ACHN (cell line): ENCODE results near the gene CAP1.
"Not testable (repeated sequence)": the region's sequence is repeated elsewhere in the genome, so short reads cannot be mapped to it uniquely, and the experiment has no call there.

Source experiments
- DNase-seq: peaks from one replicate; pipeline ENCODE4 v3.0.0-alpha.2; 2015
- in situ Hi-C: cut with HindIII; loops from 2 replicates; pipeline ENCODE4 v1.10.0; 2017; ENCODE audit warnings: low sequenced_read_pairs, low pct_ligation_motif_present, low pct_unique_long_range_greater_than_20kb

Gene CAP1

DNA sequence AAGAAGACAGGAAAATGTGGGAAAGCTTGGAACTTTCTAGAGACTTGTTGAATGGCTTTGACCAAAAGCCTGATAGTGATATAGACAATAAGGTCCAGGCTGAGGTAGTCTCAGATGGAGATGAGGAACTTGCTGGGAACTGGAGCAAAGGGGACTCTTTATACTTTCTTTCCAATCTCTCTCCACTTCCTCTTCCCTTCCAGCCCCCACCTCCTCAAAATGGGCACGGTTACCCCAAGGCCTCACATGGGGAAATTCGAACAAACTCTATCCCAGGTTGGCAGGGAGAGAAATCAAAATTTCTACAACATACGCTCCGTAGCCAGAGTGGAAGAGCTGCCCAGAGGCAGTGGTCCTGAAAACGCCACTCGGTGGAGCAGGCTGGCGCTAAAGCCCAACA, 41.3 kb downstream of the CAP1 start:
- in situ Hi-C loops: no loop called here
- no peak for DNase-seq

DNA sequence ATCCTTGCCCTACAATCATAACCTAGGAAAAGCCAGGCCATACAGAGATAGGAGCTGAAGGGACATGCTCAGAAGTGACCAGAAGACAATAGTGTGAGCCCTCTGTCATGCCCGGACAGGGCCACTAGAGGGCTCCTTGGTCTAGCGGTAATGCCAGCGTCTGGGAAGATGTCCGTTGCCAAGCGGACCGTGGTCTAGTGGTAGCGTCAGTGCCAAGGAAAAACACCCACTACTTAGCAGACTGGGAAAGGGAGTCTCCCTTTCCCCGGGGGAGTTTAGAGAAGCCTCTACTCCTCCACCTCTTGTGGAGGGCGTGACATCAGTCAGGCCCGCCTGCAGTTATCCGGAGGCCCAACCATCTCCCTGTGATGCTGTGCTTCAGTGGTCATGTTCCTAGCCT, 44.2 kb downstream of the CAP1 start:
- in situ Hi-C loops: not testable (repeated sequence)
- DNase-seq: peak; percentile 67

DNA sequence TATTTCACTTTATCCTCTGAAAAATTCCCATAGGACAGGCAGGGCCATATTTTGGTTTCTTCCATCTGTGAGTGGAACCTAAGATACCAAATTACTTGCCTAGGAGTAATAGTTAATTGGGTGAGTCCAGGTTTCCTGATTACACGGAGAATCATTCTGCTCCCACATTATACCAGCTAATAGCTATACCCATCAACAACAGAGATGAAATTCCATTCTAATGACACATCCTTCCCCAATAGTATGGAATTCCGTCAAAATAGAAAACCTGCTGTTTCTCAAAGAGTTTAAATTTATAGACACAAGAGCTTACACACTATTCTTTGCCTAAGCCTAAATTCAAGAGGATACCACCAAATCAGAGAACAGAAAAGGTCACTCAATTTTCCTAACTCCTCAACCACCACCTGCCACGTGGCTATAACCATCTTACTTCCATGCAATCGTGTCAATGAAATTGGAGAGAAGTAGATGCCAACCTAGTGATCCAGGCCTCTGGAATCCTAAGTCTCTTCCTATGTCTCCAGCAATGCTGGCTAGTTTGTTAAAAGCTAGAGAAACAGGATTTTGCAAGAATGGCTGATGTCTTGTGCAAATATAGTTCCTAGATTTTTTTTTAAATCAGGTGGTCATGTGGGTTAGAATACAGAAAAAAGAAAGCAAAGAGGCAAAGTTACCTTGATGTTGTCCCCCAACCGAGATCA, 50.3 kb downstream of the CAP1 start:
- in situ Hi-C loops: no loop called here
- DNase-seq: no peak

DNA sequence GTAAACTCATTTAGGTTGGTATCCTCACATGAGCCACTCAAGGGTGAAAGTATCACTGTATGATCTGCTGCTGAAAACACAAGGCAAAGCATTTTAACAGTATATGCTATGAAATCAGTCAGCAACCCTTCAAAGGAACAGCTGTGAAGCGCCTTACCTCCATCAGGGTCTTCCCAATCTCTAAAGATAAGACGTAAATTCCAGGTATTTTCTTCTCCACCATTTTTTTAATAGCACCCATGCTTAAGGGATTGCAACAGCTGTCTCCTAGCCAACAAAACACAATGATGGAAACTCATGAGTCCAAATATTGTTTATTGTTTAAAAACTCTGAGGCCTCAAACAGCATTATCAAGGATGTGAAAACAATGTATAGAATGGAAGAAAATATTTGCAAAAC, 51.7 kb downstream of the CAP1 start:
- in situ Hi-C loops: no loop called here
- DNase-seq: no peak

DNA sequence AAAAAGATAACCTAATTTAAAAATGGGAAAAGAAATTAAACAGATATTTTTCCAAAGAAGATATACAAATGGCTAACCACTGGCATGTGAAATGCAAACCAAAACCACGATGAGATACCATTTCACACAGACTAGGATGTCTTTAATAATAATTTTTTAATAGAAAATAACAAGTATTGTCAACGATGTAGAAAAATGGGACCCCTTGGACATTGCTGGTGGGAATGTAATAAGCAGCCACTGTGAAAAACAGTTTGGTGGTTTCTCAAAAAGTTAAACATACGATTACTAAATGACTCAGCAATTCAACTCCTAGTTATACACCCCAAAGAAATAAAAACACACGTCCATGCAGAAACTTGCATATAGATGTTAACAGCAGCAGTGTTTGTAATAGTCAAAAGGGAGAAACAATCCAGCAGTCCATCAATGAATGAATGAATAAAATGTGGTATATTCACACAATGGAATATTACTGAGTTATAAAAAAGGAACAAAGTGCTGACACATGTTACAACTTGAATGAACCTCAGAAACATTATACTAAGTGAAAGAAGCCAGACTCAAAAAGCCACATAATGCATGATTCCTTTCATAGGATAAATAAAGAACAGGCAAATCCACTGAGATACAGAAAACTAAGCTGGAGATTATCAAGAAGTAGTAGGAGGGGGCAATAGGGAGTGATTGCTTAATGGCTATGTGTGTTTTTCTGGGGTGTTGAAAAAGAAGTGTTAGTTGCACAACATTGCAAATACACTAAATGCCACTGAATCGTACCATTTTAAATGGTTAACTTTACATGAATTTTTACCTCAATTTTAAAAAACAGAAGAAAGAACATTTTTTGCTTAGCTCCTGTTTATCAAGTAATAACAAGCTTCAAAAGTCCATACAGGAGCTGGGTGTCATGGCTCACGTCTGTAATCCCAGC, 52.4 kb downstream of the CAP1 start:
- DNase-seq: no peak
- in situ Hi-C loops: no loop called here

DNA sequence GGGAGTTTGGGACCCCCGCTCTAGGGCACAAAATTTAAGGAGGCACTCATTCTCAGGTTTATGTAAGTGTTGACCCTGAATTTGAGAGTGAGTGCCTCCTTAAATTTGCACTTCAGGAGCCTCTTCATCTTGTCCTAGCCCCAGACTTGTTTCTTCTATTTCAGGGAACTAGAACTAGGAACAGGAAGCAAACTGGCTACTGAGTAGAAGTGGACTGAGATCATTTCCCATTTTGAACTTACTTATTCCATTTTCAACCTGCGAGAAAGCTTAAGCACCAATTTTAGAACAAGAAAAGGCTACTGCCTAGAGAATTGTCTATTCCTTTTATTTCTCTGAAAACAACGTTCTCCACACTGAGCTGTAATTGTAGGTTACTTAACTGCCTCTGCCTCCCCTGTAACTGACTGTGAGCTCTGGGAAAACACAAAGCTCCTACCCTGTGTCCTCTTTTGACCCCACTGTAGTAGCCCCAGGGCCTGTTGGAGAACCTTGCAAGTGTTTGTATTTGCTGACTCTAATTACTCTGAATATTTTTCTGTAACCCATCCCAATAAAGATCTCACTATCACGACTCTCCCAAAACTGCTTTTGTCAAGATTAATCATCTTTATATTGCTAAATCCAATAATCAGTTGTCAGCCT, 54.1 kb downstream of the CAP1 start:
- in situ Hi-C loops: no loop called here
- no peak for DNase-seq

DNA sequence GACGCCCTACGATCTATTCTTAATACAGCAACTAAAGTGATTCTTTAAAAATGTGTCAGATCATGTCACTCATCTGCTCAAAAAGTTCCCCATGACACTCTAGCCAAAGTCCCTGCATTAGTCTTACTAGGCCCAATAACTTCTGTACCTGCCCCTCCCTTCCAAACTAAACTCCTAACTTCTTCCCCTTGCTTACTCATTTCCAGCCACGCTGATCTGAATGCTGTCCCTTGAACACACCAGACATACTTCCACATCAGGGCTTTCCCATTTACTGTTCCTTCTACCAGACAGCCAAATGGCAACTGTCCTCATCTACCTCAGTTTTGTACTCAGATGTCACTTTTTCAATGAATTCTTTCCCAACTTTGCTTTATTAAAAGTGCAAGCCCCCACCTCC, 55.3 kb downstream of the CAP1 start:
- in situ Hi-C loops: no loop called here
- no peak for DNase-seq

DNA sequence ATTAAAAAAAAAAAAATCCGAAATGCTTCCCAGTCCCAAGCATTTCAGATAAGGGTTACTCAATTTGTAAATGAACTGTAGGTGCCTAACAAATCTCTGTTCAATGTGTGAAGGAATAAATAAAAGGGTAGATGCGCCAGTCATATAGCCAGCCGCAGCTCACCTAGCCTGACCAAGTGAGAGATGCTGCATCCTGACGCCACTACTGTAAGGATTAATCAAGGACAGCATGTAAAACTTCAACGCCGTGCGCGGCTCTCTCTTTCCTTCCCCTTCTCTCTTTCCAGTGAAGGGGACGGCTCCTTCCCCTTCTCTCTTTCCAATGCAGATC, 56.1 kb downstream of the CAP1 start:
- in situ Hi-C loops: no loop called here
- no peak for DNase-seq

DNA sequence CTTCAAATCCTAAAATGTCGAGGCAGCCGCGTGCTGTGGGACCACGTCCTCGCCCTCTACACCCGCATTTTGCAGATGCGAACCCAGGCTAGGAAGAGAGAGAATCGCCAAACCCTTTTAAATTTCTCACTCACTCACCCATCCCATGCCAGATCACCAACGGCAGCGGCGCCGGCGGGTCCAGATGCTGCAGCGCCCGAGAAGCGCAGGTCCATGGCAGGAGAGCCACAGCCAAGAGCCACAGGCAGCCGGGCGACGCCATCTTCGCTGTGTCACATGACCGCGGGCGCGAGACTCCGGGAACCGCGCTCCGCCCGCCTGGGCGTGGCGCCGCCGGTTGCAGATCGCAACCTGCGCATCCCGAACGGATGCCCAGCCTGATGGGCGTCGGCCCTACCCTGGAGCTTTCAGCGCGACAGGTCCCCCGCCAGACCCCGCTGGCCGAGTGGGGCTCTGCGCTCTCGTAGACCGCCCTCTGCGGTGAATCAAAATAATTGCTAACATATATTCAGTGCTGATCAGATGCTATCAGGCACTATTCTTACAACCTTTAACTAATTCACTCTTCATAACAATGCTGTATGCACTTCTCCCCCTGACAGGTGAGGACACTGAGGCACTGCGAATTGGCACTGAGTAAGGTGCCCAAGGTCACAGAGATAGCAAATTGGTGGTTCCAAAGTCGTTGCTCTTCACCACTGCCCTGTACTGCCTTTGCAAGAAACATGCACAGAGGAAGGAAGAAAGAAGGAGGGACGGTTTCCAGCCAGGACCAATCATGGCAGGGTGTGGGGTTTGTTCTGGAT, 56.7 kb downstream of the CAP1 start, which contains the start of gene PPT1:
TSS of gene PPT1 (minus strand) at position 276 of the 806 bp plus-strand sequence. CDS start at position 262, 14 bp downstream.
- in situ Hi-C loops: no loop called here
- peak; percentile 75 for DNase-seq

DNA sequence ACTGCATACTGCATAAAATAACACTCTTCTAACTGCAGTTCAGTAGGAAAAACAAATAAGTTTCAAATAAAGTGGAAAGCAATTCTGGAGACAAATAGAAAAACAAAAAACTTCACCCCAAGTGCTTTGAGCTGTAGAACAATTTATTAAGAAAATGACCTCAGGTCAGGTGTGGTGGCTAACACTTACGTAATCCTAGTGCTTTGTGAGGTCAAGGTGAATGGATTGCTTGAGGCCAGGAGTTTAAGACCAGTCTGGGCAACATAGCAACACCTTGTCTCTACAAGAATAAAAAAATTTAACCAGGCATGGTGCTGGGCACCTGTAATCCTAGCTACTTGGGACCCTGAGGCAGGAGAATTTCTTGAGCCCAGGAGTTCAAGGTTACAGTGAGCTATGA, 61.5 kb downstream of the CAP1 start:
- in situ Hi-C loops: no loop called here
- DNase-seq: no peak

DNA sequence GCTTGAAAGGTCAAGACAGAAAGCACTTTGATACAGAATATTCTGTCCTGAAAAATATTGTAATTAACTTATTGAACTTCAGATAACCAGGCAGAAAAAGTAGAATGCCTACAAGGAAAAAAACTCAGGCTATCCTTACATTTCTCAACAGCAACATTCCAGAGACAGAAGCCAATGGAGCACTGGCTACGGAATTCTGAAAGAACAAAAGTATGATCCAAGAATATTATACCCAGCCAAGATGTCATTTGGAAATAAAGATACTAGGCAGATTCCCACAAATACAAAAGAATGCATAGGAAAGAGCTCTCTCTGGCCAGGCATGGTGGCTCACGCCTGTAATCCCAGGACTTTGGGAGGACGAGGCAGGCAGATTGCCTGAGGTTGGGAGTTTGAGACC, 62.4 kb downstream of the CAP1 start:
- DNase-seq: no peak
- in situ Hi-C loops: no loop called here

DNA sequence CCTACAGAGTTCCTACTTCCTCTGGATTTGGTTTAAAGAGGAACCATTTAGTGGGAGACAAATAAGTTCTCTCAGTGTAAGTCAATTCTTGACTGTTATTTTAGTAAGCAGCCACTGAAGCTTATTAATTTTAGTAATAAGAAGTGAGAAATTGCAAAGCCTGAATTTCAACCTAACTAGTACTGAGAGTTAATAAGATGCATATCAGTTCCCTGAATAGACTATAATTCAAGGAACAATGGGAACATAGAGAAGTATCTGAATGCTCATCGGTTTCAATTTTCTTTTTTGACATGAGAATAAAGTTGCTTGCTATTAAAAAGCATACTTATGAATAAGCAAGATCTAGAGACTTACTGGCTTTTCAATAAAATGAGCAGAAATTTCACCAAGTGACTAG, 64.5 kb downstream of the CAP1 start:
- in situ Hi-C loops: no loop called here
- DNase-seq: no peak

DNA sequence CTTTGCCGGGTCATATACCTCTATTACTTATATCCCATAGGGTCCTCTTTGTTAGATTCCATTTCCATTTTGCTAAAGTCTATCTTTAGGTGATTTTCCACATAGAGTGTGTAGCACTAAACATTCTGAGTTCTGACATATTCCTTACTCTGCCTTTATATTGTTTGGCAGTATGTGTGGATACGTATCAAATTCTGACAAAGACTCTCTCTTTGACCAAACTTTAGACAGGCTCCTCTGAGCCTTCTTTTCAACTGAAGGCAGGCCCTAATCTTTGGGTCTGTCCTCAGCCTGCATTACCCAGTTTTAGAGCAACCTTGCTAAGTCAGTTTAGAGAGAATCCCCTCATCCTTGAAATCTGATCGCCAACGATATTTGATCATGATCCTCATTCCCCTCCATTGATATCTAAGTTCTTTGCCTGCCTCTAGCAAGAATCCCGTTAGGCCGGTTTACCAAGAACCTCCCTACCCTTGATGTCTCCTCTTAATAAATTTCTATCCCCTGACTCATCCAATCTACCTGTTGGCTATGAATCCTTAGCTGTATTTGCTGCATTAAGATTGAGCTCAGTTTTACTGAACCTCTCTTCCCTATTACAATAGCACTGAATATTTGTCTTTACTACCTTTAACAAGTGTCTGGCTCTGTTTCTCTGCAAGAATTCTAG, 66.9 kb downstream of the CAP1 start:
- no peak for DNase-seq
- in situ Hi-C loops: no loop called here

DNA sequence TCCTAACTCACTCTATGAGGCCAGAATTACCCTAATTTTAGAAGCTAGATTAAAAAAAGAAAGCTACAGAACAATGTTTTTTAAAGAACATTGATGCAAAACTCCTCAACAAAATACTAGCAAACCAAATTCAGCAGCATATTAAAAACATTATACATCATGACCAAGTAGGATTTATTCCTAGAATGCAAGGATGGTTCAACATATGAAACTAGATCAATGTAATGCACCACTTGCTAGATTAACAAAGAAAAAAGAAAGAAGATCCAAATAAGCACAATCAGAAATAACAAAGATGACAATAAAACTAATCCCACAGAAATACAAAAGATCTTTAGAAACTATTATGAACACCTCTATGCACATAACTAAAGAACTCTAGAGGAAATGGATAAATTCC, 69.9 kb downstream of the CAP1 start:
- in situ Hi-C loops: no loop called here

DNA sequence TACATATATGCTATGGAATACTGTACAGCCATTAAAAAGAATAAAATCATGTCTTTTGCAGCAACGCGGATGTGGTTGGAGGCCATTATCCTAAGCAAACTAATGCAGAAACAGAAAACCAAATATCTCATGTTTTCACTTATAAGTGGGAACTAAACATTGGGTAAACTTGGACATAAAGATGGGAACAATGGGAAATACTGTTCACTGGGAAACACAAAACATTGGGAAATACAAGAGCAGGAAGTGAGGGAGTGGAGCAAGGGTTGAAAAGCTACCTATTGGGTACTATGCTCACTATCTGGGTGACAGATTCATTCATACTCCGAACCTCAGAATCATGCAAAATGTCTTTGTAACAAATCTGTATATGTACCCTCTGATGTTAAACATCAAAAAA, 73.9 kb downstream of the CAP1 start:
- no peak for DNase-seq
- in situ Hi-C loops: no loop called here

More for the DNA sequence above, 69.9 kb downstream of the CAP1 start:
- no peak for DNase-seq

DNA sequence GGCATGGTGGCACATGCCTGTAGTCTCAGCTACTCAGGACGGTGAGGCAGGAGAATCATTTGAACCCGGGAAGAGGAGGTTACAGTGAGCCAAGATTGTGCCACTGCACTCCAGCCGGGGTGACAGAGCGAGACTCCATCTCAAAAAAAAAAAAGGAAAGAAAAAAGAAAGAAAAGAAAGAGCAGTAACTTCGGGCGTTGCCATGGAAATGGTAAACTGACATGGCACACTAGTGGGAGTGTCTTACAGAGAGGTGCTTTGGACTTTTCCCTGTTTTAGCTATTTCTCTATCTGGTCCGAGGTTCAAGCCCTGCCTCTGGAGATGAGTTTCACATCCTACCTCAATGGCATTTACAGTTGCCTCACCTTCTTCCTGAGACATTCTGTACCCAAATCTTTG, 79.6 kb downstream of the CAP1 start:
- no peak for DNase-seq
- in situ Hi-C loops: no loop called here
